NT2/D1 (cell line): ENCODE results near the gene TUFM.

Source experiments
- DNase-seq: peaks from one replicate; pipeline ENCODE4 v3.0.0-alpha.2; 2011; ENCODE audit warnings: low read depth, low spot score
- H3K27me3 ChIP-seq: 2 replicates; pipeline ENCODE4 v1.6.0; 2011; ENCODE audit warnings: mild to moderate bottlenecking; ENCODE audit not compliant: insufficient read length, insufficient read depth
- H3K36me3 ChIP-seq: 2 replicates; pipeline ENCODE4 v1.6.1; 2011; ENCODE audit warnings: mild to moderate bottlenecking, low read length, mixed read lengths; ENCODE audit not compliant: insufficient read depth, insufficient read length
- H3K4me1 ChIP-seq: 2 replicates; pipeline ENCODE4 v1.5.1; 2011; ENCODE audit not compliant: insufficient read depth, insufficient read length
- H3K4me3 ChIP-seq: 2 replicates; pipeline ENCODE4 v1.5.1; 2011; ENCODE audit warnings: low read depth; ENCODE audit not compliant: insufficient read length
- H3K9ac ChIP-seq: 2 replicates; pipeline ENCODE4 v1.6.0; 2011; ENCODE audit warnings: low read depth; ENCODE audit not compliant: insufficient read length
- H3K9me3 ChIP-seq: 2 replicates; pipeline ENCODE4 v1.5.1; 2011; ENCODE audit warnings: mild to moderate bottlenecking, low read length; ENCODE audit not compliant: insufficient read depth
- SUZ12 ChIP-seq: IDR thresholded peaks from 2 replicates; pipeline ENCODE4 v1.6.1; 2011; ENCODE audit not compliant: insufficient read length, insufficient read depth; ENCODE audit errors: extremely low read depth
- YY1 ChIP-seq: IDR thresholded peaks from 2 replicates; pipeline ENCODE4 v1.6.1; 2011; ENCODE audit not compliant: insufficient read length, insufficient read depth
- ZNF274 ChIP-seq: IDR thresholded peaks from 2 replicates; pipeline ENCODE4 v1.6.1; 2011; ENCODE audit warnings: mild to moderate bottlenecking, low read depth, low read length

TUFM gene

DNA sequence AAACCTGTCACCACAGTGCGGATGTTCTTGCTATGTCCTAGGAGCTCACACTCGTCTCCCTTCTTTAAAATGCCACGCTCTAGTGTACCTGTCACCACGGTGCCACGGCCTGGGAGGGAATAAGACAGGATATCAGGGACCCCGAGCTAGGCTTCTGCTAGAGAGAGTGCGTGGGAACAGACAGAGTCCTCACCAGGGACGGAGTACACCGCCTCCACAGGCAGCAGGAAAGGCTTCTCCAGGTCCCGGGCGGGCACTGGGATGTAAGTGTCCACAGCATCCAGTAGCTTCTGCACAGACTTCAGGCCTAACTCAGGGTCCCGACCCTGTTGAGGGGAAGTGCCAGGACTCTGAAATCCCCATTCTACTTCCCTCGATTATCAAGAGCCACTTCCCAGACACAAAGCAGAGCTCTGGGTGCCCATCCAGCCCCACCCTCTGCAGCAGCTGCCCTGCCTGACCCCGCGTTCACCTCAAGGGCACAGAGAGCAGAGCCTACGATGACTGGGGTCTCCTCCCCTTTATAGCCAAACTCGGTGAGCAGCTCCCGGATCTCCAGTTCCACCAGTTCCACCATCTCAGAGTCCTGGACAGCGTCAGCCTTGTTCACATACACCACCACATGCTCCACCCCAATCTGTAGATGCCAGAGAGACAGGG, 1.8 kb downstream of the TUFM start:
- Histone ChIP-seq H3K9me3 (no peaks in the 10 kb centered on the region), H3K36me3 (peaks cover 48% of the 10 kb centered on the region), H3K27me3 (no peaks in the 10 kb centered on the region), H3K9ac (no peak overlapping the region), H3K4me1 (peaks cover 8% of the 10 kb centered on the region), H3K4me3 (no peak overlapping the region)
- DNase-seq: no peak
- no peak for TF ChIP-seq YY1
- TF ChIP-seq SUZ12: no peak
- no peak for TF ChIP-seq ZNF274

DNA sequence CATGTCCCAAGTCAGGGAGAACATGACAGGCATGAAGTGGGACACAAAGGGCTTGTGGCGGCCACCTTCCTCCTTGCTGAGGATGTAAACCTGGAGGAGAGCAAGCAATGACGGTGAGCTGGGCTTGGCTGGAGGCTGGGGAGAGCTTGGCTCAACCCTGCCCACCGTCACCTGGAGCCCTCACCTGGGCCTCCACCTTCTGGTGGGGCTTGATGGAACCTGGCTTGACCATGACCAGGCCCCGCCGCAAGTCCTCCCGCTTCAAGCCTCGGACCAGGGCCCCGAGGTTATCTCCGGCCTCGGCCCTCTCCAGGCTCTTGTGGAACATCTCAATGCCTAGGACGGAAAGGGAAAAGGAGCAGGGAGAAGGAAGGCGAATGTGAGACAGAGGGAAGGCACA, 2.4 kb downstream of the TUFM start:
- DNase-seq: no peak
- Histone ChIP-seq H3K9ac (no peak overlapping the region), H3K4me3 (no peak overlapping the region), H3K27me3 (no peaks in the 10 kb centered on the region), H3K4me1 (peaks cover 8% of the 10 kb centered on the region), H3K9me3 (no peaks in the 10 kb centered on the region), H3K36me3 (peaks cover 54% of the 10 kb centered on the region)
- no peak for TF ChIP-seq ZNF274
- TF ChIP-seq YY1: no peak
- TF ChIP-seq SUZ12: no peak

DNA sequence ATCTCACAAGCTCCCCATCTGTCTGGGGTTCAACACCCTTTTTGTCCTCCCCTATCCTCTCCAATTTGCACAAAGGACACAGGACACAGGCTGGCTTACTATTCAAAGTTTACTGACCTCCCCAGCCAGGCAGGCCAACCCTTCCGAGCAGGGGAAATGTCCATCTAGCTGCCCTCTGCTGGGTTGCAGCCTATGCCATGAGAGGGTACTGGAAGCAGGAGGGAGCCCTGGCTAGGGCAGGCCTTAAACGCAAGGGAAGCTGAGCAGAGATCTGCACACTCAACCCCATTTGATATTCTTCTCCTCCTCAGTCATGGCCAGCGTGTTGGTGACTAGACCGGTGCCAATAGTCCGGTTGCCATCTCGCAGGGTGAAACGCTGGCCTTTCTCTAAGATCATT, 3.5 kb downstream of the TUFM start:
- H3K4me1 ChIP-seq: peaks cover 8% of the 10 kb centered on the region
- H3K36me3 ChIP-seq: peaks cover 65% of the 10 kb centered on the region
- H3K9me3 ChIP-seq: no peaks in the 10 kb centered on the region
- H3K9ac ChIP-seq: no peak overlapping the region
- H3K27me3 ChIP-seq: no peaks in the 10 kb centered on the region
- no peak for DNase-seq
- TF ChIP-seq YY1: no peak
- TF ChIP-seq SUZ12: no peak
- no peak for TF ChIP-seq ZNF274
- H3K4me3 ChIP-seq: no peak overlapping the region

DNA sequence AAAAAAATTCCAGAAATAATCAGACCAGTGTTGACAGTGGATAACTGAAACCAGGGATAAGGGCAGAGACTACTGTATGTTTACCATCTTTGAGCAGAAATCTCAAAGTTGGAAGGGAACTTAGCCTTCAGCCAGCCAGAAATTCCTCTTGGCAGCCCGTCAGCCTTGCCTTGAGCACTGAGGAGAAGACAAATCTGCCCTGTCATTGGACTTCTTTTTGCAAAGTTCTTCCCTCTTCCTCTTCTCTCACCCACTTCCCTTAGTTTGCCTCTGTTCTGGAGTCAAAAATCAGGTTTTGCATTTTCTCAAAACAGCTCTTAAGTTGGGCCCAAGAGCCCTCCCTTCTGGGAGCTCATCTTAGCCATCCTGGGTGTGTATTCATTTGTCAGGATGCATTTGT, 6.2 kb downstream of the TUFM start:
- Histone ChIP-seq H3K9ac (no peak overlapping the region), H3K36me3 (peaks cover 81% of the 10 kb centered on the region)
- no peak for DNase-seq

DNA sequence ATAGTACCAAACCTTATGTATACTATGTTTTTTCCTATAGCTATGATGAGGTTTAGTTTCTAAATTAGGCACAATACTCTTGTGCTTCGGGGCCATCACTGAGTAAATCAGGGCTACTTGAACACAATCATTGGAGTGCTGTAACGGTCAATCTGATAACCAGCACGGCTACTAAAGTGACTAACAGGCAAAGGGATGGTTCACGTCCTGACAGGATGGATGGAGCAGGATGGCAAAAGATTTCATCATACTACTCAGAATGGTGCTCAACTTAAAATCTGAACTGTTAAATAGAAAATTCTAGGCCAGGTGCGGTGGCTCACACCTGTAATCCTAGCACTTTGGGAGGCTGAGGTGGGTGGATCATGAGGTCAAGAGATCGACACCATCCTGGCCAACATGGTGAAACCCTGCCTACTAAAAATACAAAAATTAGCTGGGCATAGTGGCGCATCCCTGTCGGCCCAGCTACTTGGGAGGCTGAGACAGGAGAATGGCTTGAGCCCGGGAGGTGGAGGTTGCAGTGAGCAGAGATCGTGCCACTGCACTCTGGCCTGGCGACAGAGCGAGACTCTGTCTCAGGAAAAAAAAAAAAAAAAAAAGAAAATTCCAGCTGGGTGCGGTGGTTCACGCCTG, 7.0 kb downstream of the TUFM start:
- Histone ChIP-seq H3K36me3 (peaks cover 81% of the 10 kb centered on the region), H3K9ac (no peak overlapping the region), H3K4me1 (peaks cover 4% of the 10 kb centered on the region), H3K9me3 (no peaks in the 10 kb centered on the region), H3K4me3 (no peak overlapping the region), H3K27me3 (no peaks in the 10 kb centered on the region)
- TF ChIP-seq ZNF274: no peak
- no peak for TF ChIP-seq SUZ12
- TF ChIP-seq YY1: no peak
- no peak for DNase-seq

More for the DNA sequence above, 6.2 kb downstream of the TUFM start:
- Histone ChIP-seq H3K4me3 (no peak overlapping the region), H3K27me3 (no peaks in the 10 kb centered on the region), H3K4me1 (peaks cover 5% of the 10 kb centered on the region), H3K9me3 (no peaks in the 10 kb centered on the region)
- TF ChIP-seq SUZ12: no peak
- TF ChIP-seq ZNF274: no peak
- TF ChIP-seq YY1: no peak

DNA sequence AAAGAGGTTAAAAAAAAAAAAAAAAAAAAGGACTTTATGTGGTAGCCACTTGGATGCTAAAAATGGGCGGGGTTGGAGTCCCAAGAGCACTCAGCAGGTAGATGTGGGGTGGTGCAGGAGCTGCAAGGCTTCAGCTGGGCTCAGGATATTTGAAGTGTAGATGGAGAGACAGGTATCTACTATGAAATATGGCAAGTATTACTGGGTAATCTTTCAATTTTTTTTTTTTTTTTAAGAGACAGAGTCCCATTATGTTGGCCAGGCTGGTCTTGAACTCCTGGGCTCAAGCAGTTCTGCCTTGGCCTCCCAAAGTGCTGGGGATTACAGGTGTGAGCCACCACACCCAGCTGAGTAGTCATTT, 7.6 kb downstream of the TUFM start:
- Histone ChIP-seq H3K9me3 (no peaks in the 10 kb centered on the region), H3K36me3 (peaks cover 81% of the 10 kb centered on the region), H3K4me1 (peaks cover 4% of the 10 kb centered on the region), H3K4me3 (no peak overlapping the region), H3K27me3 (no peaks in the 10 kb centered on the region), H3K9ac (no peak overlapping the region)
- TF ChIP-seq SUZ12 (no peak), YY1 (no peak), ZNF274 (no peak)
- DNase-seq: no peak

DNA sequence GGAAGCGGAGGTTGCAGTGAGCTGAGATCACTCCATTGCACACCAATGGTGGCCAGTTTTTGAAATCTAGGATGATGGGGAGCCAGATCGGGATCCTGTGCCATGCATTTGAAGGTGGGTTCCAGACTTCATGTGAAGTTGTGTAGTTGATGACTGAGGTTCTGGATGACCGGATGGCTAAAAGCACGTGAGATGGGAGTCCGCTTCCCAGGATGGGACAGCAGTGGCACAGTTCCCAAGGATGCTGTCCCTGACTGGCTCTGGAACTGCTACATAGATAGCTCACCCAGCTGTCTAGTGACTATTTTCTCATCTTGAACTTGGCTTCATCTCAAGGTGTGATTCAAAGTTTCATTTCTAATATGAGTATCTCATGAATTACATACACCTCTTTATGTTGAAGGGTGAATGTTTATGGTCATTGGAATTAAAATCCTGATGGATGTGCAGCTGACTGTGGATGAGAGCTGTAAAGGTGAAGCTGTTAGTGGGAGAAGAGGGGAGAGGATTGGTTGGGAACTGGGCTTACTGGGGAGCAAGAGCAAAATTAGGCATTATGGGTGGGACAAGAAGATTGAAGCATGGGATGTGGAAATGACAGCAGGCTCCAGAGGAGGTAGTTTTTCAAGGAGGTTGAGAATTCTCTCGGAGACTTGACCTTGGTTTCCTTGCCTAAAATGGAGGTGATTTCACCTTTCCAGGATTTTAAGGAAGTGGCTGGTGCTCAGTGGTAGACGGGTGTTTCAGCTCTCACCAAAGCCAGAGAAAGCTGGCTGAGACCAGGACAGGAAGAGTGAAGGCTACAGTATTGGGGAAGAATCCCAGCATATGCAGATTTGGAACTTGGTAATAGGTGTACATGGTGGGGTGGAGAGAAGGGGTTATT, 8.2 kb downstream of the TUFM start:
- no peaks in the 10 kb centered on the region for H3K27me3 ChIP-seq
- H3K36me3 ChIP-seq: peaks cover 81% of the 10 kb centered on the region
- H3K9ac ChIP-seq: no peak overlapping the region
- DNase-seq: no peak
- H3K9me3 ChIP-seq: no peaks in the 10 kb centered on the region
- no peak overlapping the region for H3K4me3 ChIP-seq
- peaks cover 4% of the 10 kb centered on the region for H3K4me1 ChIP-seq
- no peak for TF ChIP-seq SUZ12
- no peak for TF ChIP-seq YY1
- no peak for TF ChIP-seq ZNF274
